T-helper 2 cell treated with Interferon-gamma antibody and Interleukin-4, amounts not matched to agents 100 ng/mL and 5 ng/mL, for 36 hours (primary cell): ENCODE results near the gene CCIN. TPM values are rescaled to one million over a fixed set of nuclear protein-coding genes. Genes with fewer than 3 reads are reported as not detected.

ENCODE experiments used
- intact Hi-C: fragments of 100-400 bp; cut with micrococcal nuclease; formaldehyde crosslinking; loops from one replicate; pipeline ENCODE4 v1.15.1; 2023
- total RNA-seq: library from RNA; stranded (reverse); gene quantifications from 2 replicates; pipeline ENCODE4 v1.2.3, GENCODE V29; 2022

Gene CCIN
- total RNA-seq, 1 donor from 2014 or later = 0.34 TPM

- intact Hi-C loops = loop anchor here (1.0 to 5.0 kb wide), 7 partner anchors 38 to 297 kb away; partner anchors contain the start of genes GLIPR2, GNE, RECK and RNF38
Observed at GRCh38 chr9:36189976-36190375, 20.8 kb downstream of the CCIN start.

DNA sequence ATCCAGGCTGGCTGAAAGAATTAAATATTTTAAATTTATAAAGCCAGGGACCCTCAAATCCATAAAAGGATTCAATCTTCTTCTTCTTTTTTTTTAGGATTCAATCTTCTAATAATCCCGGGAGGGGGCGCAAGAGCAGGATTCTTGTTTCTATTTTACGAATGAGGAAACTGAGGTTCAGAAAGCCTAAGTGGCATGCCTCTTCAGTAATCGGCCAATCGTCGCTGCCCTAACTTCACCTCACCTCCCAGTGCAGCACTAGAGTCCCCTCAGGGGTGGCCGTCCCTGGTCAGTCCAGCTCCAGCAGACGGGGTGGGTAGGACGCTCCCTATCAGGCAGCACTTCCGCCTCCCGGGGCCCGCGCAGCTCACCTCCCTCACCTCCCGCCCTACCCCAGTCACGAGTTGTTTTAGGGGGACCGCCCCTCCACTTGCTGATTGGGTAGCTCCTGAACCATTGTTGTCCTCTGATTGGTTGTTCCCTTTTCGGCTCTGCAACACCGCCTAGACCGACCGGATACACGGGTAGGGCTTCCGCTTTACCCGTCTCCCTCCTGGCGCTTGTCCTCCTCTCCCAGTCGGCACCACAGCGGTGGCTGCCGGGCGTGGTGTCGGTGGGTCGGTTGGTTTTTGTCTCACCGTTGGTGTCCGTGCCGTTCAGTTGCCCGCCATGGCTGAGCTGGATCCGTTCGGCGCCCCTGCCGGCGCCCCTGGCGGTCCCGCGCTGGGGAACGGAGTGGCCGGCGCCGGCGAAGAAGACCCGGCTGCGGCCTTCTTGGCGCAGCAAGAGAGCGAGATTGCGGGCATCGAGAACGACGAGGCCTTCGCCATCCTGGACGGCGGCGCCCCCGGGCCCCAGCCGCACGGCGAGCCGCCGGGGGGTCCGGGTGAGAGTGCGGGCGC lies 21.5 kb downstream of the CCIN start, which contains the start of gene CLTA:
Gene CLTA, plus strand, starts transcription at position 534 of the 902 bp plus-strand sequence. Its CDS starts 136 bp downstream, at position 670.
- intact Hi-C loops = loop anchor here (1.0 to 5.0 kb wide), 7 partner anchors 38 to 297 kb away; partner anchors contain the start of genes GLIPR2, GNE, RECK and RNF38

- intact Hi-C loops = loop anchor here (2.0 to 5.0 kb wide), 4 partner anchors 54 to 296 kb away; partner anchors contain the start of genes GLIPR2 and RECK
Observed at GRCh38 chr9:36191290-36191645, 22.1 kb downstream of the CCIN start.

DNA sequence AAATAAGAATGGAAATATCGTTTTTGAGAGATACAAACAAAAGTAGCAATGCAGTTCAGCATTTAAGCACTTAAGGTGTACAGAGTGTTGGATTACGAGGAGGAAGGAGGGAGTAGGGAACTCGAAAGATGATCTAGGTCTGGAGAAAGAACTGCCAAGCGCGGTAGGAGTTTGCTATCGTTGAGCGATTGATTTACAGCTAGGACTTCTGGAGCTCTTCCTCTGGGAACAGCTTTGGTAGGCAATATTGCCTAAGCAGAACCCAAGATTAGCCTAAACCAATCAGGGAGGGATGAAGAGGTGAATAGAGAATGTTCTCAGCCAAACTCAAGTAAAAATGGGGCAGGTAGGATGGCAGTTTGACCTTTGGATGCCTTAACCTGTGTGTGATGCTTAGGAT lies 22.5 kb downstream of the CCIN start:
- intact Hi-C loops = loop anchor here (2.0 to 5.0 kb wide), 4 partner anchors 55 to 296 kb away; partner anchors contain the start of genes GLIPR2 and RECK

DNA sequence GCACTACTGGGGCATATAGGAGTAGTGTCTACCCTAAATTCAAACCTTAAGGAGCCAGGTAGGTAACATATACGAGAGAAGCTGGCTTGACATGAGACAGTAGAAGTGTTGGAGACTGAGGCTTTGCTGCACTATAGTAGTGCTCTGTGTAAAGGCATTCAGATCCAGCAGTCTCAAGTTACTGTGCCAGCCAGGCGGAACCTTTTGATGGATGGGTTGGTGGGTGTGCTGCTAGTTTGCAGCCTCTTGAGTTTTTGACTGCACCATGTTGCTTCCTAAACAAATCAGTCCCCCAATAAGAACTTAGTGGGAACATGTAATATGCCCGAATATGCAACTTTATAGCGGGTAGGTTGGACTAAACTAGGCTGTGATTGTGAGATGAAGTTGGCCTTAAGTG lies 23.0 kb downstream of the CCIN start:
- intact Hi-C loops = loop anchor here (5.0 kb wide), 2 partner anchors 155 to 295 kb away; partner anchors contain the start of gene RECK

DNA sequence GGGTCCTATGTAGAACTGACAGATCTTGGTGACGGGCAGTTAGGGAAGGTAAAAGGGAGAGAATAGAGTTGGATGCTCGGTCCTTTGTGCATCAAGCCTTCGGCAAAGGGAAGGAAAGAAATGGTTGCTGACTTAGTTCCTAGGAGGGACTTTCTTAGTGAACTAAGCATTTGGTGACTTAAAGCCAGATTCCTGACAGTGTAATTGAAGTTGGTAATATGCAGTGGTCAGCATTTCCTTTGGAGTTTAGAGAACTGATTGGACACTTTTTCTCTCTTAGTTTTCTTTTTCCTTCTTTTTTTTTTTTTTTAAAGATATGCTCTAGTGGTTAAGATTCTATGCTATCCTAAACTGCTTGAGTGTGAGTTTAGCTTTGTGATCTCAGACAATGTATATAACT lies 23.8 kb downstream of the CCIN start:
- intact Hi-C loops = loop anchor here (5.0 kb wide), 2 partner anchors 156 to 294 kb away; partner anchors contain the start of gene RECK

GRCh38 chr9:36194326-36195000 lies 25.3 kb downstream of the CCIN start:
- intact Hi-C loops = loop anchor here (5.0 kb wide), 2 partner anchors 157 to 293 kb away; partner anchors contain the start of gene RECK

GRCh38 chr9:36204906-36205547 lies 35.8 kb downstream of the CCIN start:
- intact Hi-C loops = no loop called here

- intact Hi-C loops = no loop called here
Observed at GRCh38 chr9:36207016-36207415, 37.8 kb downstream of the CCIN start.

- intact Hi-C loops = no loop called here
Observed at GRCh38 chr9:36207546-36208012, 38.4 kb downstream of the CCIN start.

GRCh38 chr9:36208521-36209253 lies 39.5 kb downstream of the CCIN start:
- intact Hi-C loops = no loop called here

- intact Hi-C loops = no loop called here
Observed at GRCh38 chr9:36210722-36211121, 41.5 kb downstream of the CCIN start.

DNA sequence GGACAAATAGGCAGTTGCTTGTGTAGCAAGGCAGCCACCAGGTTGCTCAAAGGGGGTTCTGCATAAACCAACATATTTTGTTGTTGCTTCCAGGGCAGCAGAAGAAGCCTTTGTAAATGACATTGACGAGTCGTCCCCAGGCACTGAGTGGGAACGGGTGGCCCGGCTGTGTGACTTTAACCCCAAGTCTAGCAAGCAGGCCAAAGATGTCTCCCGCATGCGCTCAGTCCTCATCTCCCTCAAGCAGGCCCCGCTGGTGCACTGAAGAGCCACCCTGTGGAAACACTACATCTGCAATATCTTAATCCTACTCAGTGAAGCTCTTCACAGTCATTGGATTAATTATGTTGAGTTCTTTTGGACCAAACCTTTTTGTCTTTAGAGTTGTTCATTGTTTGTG lies 42.3 kb downstream of the CCIN start:
- intact Hi-C loops = no loop called here

DNA sequence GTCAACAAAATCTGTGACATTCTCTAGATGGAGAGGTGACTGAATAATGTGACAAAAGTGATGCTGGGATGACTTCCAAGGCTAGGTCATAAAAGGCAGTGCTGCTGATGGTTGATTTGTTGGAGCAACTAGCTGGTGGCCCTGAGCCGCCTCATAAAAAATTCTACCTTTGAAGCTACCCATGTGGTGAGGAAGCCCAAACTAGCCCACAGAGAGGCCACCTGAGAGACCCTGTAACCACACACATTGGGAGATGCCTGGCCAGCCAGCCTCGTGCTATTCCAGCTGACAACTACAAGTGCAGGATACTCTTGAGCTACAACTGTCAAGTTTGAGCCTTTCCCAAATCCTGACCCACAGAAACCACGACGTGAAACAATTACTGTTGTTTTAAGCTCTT lies 44.2 kb downstream of the CCIN start:
- intact Hi-C loops = no loop called here

- intact Hi-C loops = no loop called here
Observed at GRCh38 chr9:36213989-36214388, 44.8 kb downstream of the CCIN start.

GRCh38 chr9:36214571-36214970 lies 45.4 kb downstream of the CCIN start:
- intact Hi-C loops = no loop called here

GRCh38 chr9:36217256-36217968 lies 48.2 kb downstream of the CCIN start:
- intact Hi-C loops = no loop called here

- intact Hi-C loops = no loop called here
Observed at GRCh38 chr9:36218011-36218410, 48.8 kb downstream of the CCIN start.

- intact Hi-C loops = no loop called here
Observed at GRCh38 chr9:36218411-36218901, 49.3 kb downstream of the CCIN start.
